NAMALWA (cell line): ENCODE measurements around the gene VAMP4.

Experiments used
- DNase-seq: peaks from one replicate; pipeline ENCODE4 v3.0.0-alpha.2; 2015; ENCODE audit warnings: low spot score

The VAMP4 gene

GRCh38 chr1:171741872-171742576 lies at the start of gene VAMP4:
VAMP4 (minus strand) TSS chr1:171742065; CDS start chr1:171738414, 3,651 bp downstream.
- DNase-seq: peak; percentile 94

DNA sequence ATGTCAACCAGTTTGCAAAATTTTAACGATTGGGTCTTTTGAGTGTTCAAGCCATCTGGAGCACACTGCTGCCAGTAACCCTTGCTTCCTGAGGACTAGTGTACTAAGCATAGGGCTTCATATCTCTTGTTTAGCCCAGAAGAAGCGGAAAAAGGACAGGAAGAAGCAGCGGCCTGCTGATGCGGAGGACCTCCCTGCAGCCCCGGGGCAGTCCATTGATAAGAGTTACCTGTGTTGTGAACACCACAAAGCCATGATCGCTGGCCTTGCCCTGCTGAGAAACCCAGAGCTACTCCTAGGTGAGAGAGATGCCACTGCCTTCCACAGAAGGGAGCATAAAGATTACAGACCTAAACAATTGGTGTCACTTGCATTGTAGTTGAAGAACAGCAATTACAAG lies 48.5 kb upstream of the VAMP4 start:
- DNase-seq: no peak

GRCh38 chr1:171788696-171789095 lies 46.8 kb upstream of the VAMP4 start:
- DNase-seq: no peak

GRCh38 chr1:171787686-171788480 lies 46.0 kb upstream of the VAMP4 start:
- DNase-seq: no peak

DNA sequence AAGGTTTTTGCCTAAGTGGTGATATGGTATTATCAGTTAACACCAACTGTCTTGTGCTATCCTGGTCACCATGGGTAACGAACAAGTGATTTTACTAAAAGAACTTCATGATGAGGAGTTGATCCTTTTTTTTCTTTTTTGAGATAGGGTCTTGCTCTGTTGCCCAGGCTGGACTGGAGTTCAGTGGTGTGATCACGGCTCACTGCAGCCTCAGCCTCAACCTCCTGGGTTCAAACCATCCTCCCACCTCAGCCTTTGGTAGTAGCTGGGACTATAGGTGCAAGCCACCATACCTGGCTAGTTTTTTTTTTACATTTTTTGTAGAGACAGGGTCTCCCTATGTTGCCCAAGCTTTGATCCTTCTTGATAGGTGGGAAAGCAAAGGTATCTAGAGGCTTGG lies 44.7 kb upstream of the VAMP4 start:
- no peak for DNase-seq

GRCh38 chr1:171785766-171786165 lies 43.9 kb upstream of the VAMP4 start:
- DNase-seq: no peak

DNA sequence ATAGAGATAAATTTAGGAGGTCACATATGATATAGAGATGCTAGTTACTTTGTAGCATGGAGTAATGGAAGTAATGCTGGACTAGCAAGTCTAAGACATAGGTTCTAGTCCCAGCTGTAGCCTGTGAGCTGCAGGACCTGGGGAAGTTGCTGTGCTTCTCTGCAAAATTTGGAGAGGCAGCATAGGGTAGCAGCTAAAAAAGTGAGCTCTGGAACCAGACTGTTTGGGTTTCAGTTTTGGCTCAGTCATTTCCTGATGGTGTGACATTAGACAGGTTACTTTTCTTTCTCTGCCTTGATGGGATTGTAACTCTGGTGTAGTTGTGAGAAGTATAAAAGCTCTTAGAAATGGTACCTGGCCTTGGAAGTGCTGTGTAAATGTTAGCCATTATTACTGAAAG lies 42.9 kb upstream of the VAMP4 start:
- DNase-seq: no peak

DNA sequence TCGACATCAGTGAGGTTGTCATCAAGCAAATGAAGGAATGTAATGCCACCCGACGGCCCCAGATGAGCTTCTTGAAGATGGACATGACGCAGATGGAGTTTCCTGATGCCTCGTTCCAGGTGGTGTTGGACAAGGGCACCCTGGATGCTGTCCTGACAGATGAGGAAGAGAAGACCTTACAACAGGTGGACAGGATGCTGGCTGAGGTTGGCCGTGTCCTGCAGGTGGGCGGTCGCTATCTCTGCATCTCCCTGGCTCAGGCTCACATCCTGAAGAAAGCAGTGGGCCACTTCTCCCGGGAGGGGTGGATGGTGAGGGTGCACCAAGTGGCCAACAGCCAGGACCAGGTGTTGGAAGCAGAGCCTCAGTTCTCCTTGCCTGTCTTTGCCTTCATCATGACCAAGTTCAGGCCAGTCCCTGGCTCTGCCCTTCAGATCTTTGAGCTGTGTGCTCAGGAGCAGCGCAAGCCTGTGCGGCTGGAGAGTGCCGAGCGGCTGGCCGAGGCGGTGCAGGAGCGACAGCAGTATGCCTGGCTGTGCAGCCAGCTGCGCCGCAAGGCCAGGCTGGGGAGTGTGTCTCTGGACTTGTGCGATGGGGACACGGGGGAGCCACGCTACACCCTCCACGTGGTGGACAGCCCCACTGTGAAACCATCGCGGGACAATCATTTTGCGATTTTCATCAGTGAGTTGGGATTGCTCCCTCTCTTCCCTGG lies 42.1 kb upstream of the VAMP4 start:
- no peak for DNase-seq

GRCh38 chr1:171781176-171781875 lies 39.5 kb upstream of the VAMP4 start, which contains the start of gene METTL13:
METTL13 (plus strand) TSS chr1:171781660; CDS start chr1:171781968, 308 bp downstream.
- peak; percentile 100 for DNase-seq

DNA sequence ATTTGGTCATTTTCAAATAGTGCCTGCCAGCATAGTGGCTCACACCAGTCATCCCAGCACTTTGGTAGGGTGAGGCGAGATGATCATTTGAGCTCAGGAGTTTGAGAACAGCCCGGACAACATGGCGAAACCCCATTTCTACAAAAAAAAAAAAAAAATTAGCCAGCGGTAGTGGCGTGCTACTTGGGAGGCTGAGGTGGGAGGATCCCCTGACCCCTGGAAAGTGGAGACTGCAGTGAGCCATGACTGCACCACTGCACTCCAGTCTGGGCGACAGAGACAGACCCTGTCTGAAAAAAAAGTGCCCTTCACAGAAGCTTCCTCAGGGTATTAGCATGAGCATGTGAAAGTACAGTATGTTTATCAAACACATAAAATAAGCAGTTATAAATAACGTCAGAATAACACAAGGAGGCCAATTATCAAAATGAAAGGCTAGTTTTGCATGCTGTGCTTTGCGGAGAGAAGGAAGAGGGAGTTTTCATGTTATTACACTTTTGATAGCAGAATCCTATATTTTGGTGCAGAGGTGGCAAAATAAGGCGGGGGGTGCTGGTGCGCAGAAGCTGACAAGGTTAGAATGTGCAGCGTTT lies 38.8 kb upstream of the VAMP4 start:
- DNase-seq: no peak

DNA sequence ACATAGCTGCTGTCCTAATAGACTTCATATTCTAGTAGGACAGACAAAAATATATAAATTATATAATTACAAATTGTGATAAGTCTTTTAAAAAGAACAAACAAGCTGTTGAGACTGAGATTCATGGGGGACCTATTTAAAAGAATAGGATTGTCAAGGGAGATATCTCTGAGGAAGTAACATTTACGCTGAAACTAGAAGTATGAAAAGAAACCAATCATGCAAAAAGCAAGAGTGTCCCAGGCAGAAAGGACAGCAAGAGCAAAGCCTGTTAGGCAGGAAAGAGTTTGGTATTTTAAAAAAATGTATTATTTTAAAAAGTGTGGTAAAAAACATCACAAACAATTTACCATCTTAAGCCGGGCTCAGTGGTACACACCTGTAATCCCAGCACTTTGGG lies 30.4 kb upstream of the VAMP4 start:
- no peak for DNase-seq

- DNase-seq: no peak
Measured at GRCh38 chr1:171769754-171770153, 27.9 kb upstream of the VAMP4 start.

DNA sequence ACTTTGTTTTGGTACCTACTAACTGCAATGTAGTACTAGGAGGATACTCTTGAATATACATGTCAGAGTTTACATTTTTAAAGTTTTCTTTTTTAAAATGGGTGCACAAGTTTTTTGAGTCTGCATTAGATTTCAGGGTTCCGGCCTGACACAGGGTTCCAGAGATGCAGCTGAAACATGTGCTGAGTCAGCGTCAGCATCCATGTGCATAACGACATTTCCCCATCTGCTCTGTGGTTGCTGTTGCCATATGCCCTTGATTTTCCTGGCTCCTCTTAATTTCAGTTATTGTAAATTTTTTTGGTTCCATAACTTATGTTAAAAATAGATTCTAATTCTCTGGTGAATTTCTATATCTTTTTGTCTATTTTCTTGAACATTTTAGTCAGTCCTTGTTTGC lies 27.3 kb upstream of the VAMP4 start:
- no peak for DNase-seq

- no peak for DNase-seq
Measured at GRCh38 chr1:171763764-171764163, 21.9 kb upstream of the VAMP4 start.

DNA sequence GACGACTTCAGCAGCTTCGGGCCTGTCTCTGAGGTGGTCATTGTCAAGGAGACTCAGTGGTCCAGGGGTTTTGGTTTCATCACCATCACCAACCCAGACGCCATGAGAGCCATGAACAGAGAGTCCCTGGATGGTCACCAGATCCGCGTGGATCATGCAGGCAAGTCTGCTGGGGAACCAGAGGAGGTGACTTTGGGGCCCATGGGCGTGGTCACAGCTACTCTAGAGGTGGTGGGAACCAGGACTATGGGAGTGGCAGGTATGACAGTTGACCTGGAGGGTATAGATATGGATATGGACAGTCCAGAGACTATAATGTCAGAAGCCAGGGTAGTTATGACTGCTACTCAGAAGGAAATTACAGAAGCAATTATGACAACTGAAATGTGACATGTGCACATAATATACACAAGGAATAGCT lies 20.3 kb upstream of the VAMP4 start:
- DNase-seq: no peak

DNA sequence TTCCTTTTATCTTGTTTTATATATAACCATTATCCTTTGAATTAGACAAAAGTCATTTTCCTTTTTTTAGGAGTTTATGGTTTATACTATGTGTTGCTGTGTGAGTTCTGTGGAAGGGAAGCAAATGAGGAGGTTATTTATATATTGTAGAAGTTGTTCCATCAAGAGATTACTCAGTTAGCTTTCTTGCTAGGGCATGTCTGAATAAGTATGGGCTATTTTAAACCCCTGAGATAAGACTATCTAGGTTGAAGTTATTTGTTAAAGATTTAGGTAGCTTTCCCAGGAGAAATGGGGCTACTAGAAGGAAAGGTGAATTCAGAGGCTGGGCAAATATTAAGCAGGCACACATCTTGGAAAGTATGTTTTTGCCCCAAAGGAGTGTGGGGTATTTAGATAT lies 16.1 kb upstream of the VAMP4 start:
- DNase-seq: no peak

- no peak for DNase-seq
Measured at GRCh38 chr1:171756856-171757255, 15.0 kb upstream of the VAMP4 start.

DNA sequence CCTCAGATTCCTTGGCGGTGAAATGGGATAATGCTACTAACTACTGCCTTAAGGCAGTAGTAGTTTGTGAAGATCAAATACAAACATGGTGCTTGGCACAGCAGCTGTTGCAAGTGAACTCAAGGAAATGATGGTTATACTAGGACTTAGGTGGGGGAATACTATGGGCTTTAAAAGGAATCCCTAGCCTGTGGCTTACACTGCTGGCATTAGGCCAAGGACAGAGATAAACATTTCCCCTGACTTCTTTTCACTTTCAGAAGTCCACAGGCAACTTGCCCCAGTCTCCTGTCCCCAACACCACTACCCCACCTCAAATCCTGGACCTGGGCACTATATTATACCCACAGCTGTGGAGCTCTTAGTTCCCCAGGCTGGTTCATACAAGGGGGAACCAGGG lies 13.1 kb upstream of the VAMP4 start:
- DNase-seq: no peak

- no peak for DNase-seq
Measured at GRCh38 chr1:171754353-171754705, 12.5 kb upstream of the VAMP4 start.

DNA sequence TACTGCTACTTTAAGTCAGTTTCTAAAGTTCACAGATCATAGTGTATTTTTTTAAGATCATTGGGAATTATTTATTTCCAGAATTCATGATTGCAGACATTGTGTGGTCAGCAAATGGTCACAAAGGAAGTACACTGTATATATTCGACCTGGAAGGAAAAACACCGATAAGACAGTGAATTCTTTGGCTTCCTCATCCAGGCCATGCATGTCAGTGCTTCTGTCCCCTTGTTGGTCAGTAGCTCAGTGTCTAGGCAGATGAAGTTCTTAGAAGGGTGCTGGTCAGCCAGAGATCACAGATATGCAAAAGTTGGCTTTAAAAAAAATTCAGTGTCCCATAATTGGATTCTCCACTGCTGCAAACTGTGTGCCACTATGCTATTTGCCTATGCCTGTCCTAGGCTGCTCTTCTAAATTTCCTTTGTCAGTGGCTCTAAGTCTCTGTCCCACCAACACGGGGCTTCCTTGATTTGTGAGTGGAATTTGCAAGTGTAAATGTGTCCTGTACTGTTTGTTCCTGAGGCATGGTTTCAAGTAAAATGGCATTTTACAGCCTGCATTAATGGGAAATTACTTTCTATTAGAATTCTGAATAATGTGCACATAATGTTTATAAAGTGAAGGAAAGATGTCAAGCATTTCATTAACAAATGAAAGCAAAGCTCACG lies 12.0 kb upstream of the VAMP4 start:
- DNase-seq: no peak

- DNase-seq: no peak
Measured at GRCh38 chr1:171753182-171753581, 11.3 kb upstream of the VAMP4 start.
